Aorta (tissue), 5 donors: Measurements from ENCODE around the gene APOC4. TPM values are rescaled to one million over a fixed set of nuclear protein-coding genes. Genes with fewer than 3 reads are reported as not detected.

Experiments used
- ATAC-seq: fragments of 200-7000 bp; cut with Tn5 transposase; one replicate; pipeline ENCODE4 v1.9.1; 2022; ENCODE audit warnings: moderate library complexity; ENCODE audit not compliant: low FRiP score
- DNase-seq, 2 donors: peaks; one replicate each; pipeline ENCODE4 v3.0.0-alpha.2; 2020
- H3K27ac ChIP-seq, 2 donors: one replicate each; pipeline ENCODE4 v1.5.1; 2013; ENCODE audit warnings: low read length in 2 of 2, mild to moderate bottlenecking in 2 of 2, moderate library complexity in 2 of 2, control low read depth in 1 of 2, inconsistent platforms in 1 of 2, low read depth in 1 of 2
- H3K27me3 ChIP-seq, 2 donors: one replicate each; pipeline ENCODE4 v1.6.1; 2013; ENCODE audit warnings: control low read depth in 1 of 2, low read length in 1 of 2, mild to moderate bottlenecking in 1 of 2, moderate library complexity in 1 of 2; ENCODE audit not compliant: insufficient read depth in 2 of 2, control insufficient read depth in 1 of 2
- H3K36me3 ChIP-seq, 2 donors: one replicate each; pipeline ENCODE4 v1.6.1; 2013; ENCODE audit warnings: control low read depth in 1 of 2, low read length in 1 of 2, mild to moderate bottlenecking in 1 of 2; ENCODE audit not compliant: insufficient read depth in 2 of 2, control insufficient read depth in 1 of 2
- H3K4me1 ChIP-seq, 2 donors: one replicate each; pipeline ENCODE4 v1.6.1; 2013; ENCODE audit warnings: low read length in 2 of 2, control low read depth in 1 of 2, mild to moderate bottlenecking in 1 of 2, moderate library complexity in 1 of 2; ENCODE audit not compliant: insufficient read depth in 2 of 2, control insufficient read depth in 1 of 2
- H3K4me3 ChIP-seq, 2 donors: one replicate each; pipeline ENCODE4 v1.5.1; 2013; ENCODE audit warnings: low read length in 2 of 2, control low read depth in 1 of 2, mild to moderate bottlenecking in 1 of 2
- H3K9me3 ChIP-seq: one replicate; pipeline ENCODE4 v1.6.1; 2013; ENCODE audit warnings: mild to moderate bottlenecking, low read length; ENCODE audit not compliant: control insufficient read depth
- WGBS, 2 donors: extraction: QIAGEN DNeasy Blood & Tissue Kit; methylation state at CpG; one replicate each; pipeline ENCODE4 v1.1.7; 2013; 5-methylcytosine and 5-hydroxymethylcytosine counted together
- intact Hi-C, 2 donors: fragments of 100-400 bp; cut with DNase I; formaldehyde crosslinking; loops; one replicate each; pipeline versions ENCODE4 v1.14.2 to v1.15.0; 2022
- polyA plus RNA-seq, 2 donors: library from polyadenylated mRNA; stranded (reverse); fragments of 200-250 nt; gene quantifications; one replicate each; pipeline ENCODE4 v1.2.3, GENCODE V29; 2013
- total RNA-seq, 2 donors: library from RNA; stranded (reverse); fragmentation: NEBNext Ultra II Directional; extraction: Animal tissue kit (Norgen Biotek cat#: 25700); gene quantifications; one replicate each; pipeline ENCODE4 v1.2.1, GENCODE V29; 2021
- donor health status: healthy with polysubstance abuse.
- donor health status: Bipolar disorder and iron deficiency.
- donor health status: DM: no; HTN: no; CAD: no.
- donor health status: DM: no; HTN: no; CAD: no.
- donor health status: DM: yes; HTN: yes; CAD: no.

The APOC4 gene
- total and polyA plus RNA-seq, 4 donors: not detected

DNA sequence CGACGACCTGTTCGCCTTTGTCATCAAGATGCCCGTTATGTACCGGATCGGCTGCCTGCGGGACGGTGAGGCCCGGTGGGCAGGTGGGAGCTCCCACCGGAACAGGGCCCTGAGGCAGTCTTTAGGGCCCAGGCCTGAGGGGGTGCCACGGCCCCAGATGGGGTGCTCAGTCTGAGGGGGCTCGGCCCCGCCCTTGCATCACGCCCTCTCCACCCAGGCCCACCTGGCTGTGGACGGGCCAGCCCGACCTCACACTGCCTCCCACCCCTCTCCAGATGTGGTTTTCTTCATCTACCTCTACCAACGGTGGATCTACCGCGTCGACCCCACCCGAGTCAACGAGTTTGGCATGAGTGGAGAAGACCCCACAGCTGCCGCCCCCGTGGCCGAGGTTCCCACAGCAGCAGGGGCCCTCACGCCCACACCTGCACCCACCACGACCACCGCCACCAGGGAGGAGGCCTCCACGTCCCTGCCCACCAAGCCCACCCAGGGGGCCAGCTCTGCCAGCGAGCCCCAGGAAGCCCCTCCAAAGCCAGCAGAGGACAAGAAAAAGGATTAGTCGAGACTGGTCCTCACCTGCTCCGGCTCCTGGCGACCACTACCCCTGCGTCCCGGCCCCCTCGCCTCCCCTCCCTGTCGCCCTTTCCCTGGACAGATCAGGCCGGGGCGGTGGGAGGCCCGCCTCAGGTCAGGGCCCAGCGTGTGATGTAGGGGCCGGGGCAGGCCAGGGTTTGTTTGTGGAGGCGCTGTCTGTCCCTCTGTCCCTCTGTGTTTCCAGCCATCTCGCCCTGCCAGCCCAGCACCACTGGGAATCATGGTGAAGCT, 50.5 kb downstream of the APOC4 start:
- no peak overlapping the region for H3K4me3 ChIP-seq
- WGBS, 2 donors: 90 to 91% methylated on average over 43 to 44 of the region's 44 CpGs
- DNase-seq: no peak
- no peaks in the 10 kb centered on the region for H3K4me1 ChIP-seq
- H3K36me3 ChIP-seq: peaks cover 0 to 7% of the 10 kb centered on the region in 2 donors
- no peaks in the 10 kb centered on the region for H3K9me3 ChIP-seq
- H3K27ac ChIP-seq: no peak overlapping the region
- ATAC-seq: no peak
- H3K27me3 ChIP-seq: no peaks in the 10 kb centered on the region
- intact Hi-C loops: no loop called here

DNA sequence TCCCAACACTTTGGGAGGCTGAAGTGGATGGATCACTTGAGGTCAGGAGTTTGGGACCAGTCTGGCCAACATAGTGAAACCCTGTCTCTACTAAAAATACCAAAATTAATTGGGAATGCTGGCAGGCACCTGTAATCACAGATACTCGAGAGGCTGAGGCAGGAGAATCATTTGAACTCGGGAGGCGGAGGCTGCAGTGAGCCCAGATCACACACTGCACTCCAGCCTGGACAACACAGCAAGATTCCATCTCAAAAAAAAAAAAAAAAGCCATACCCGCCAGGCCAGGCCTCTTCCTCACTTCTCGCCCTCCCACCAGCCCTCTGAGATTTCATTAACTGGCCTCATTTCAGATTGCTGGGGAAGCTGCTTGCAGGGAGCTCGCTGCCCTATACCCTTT, 51.5 kb downstream of the APOC4 start:
- H3K36me3 ChIP-seq: peaks cover 0 to 7% of the 10 kb centered on the region in 2 donors
- WGBS, 2 donors: 81% methylated on average over 6 of the region's 6 CpGs
- H3K4me1 ChIP-seq: no peaks in the 10 kb centered on the region
- H3K27ac ChIP-seq: no peak overlapping the region
- no peak for ATAC-seq
- H3K27me3 ChIP-seq: no peaks in the 10 kb centered on the region
- H3K4me3 ChIP-seq: no peak overlapping the region
- intact Hi-C loops: no loop called here
- no peak for DNase-seq
- H3K9me3 ChIP-seq: no peaks in the 10 kb centered on the region

DNA sequence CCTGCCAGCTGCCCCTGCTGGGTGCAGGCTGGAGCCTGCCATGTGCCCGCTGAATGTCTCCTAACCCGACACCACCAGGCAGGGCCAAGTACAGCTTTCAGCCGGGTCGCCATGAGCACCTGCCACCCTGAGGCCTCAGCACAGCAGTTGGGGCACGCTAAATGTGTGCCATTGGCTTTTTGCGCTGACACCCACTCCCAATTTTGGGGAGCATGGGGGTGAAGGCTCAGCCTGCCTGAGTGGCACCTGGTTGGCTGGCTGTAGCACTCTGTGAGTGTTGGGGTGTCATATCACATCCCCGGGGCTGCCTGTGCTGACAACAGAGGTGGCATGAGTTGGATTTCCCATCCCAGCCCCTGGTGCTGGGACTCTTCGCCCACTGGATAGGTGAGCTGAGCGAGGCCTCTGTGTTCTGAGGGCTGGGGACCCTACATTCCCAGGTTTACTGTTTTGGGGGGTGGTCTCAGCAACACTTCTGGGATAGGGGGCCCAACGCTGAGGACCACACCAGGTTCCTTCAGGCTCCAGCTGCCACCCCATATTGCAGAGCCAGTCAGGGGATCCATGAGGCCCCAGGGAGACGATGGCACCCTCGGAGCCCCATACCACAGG, 52.0 kb downstream of the APOC4 start:
- no peak overlapping the region for H3K4me3 ChIP-seq
- H3K36me3 ChIP-seq: peaks cover 0 to 7% of the 10 kb centered on the region in 2 donors
- H3K9me3 ChIP-seq: no peaks in the 10 kb centered on the region
- 83 to 84% methylated on average over 12 of the region's 12 CpGs for whole genome bisulfite sequencing, 2 donors
- H3K4me1 ChIP-seq: no peaks in the 10 kb centered on the region
- intact Hi-C loops: no loop called here
- no peaks in the 10 kb centered on the region for H3K27me3 ChIP-seq
- no peak for DNase-seq
- no peak overlapping the region for H3K27ac ChIP-seq
- ATAC-seq: no peak

Other genes starting within 250 kb of the APOC4 start
- gene CEACAM16, start 243.1 kb upstream of the APOC4 start, total RNA-seq: under 1 TPM in 1 of 2 donors, not detected in 1; 0.36 TPM
- gene CEACAM16, start 243.1 kb upstream of the APOC4 start, polyA plus RNA-seq: not detected
- gene BCL3, start 193.5 kb upstream of the APOC4 start, total RNA-seq: 100 to 1,000 TPM in 1 of 2 donors, 10 to 100 TPM in 1; 46.4 to 102 TPM
- 10 to 100 TPM; 29.9 to 36.2 TPM for gene BCL3, start 193.5 kb upstream of the APOC4 start, polyA plus RNA-seq
- gene CBLC, start 164.3 kb upstream of the APOC4 start, total RNA-seq: not detected
- gene CBLC, start 164.3 kb upstream of the APOC4 start, polyA plus RNA-seq: 10 to 100 TPM in 1 of 2 donors, not detected in 1; 13.3 TPM
- 100 to 1,000 TPM; 146 to 161 TPM for gene BCAM, start 133.1 kb upstream of the APOC4 start, total RNA-seq
- gene BCAM, start 133.1 kb upstream of the APOC4 start, polyA plus RNA-seq: 100 to 1,000 TPM in 1 of 2 donors, 10 to 100 TPM in 1; 43.1 to 109 TPM
- 10 to 100 TPM; 88.2 to 97.8 TPM for gene NECTIN2, start 95.9 kb upstream of the APOC4 start, total RNA-seq
- gene NECTIN2, start 95.9 kb upstream of the APOC4 start, polyA plus RNA-seq: 10 to 100 TPM; 27.8 to 49.5 TPM
- 10 to 100 TPM; 22.3 to 23.6 TPM for gene TOMM40, start 51.0 kb upstream of the APOC4 start, total RNA-seq
- gene TOMM40, start 51.0 kb upstream of the APOC4 start, polyA plus RNA-seq: 10 to 100 TPM in 1 of 2 donors, 1 to 10 TPM in 1; 8.9 to 14.8 TPM
- 100 to 1,000 TPM in 1 of 2 donors, 10 to 100 TPM in 1; 96.1 to 105 TPM for gene APOE, start 36.4 kb upstream of the APOC4 start, total RNA-seq
- gene APOE, start 36.4 kb upstream of the APOC4 start, polyA plus RNA-seq: 100 to 1,000 TPM; 207 to 455 TPM
- 10 to 100 TPM; 14.8 to 22.2 TPM for gene APOC1, start 27.6 kb upstream of the APOC4 start, total RNA-seq
- gene APOC1, start 27.6 kb upstream of the APOC4 start, polyA plus RNA-seq: 100 to 1,000 TPM in 1 of 2 donors, 1 to 10 TPM in 1; 7.4 to 127 TPM
- 1 to 10 TPM; 1.2 to 1.5 TPM for gene APOC2, start 3.8 kb downstream of the APOC4 start, total RNA-seq
- gene APOC2, start 3.8 kb downstream of the APOC4 start, polyA plus RNA-seq: 10 to 100 TPM in 1 of 2 donors, not detected in 1; 18.8 TPM
- gene CLPTM1, start 13.1 kb downstream of the APOC4 start, total RNA-seq: 10 to 100 TPM; 70.6 to 72.5 TPM
- gene CLPTM1, start 13.1 kb downstream of the APOC4 start, polyA plus RNA-seq: 10 to 100 TPM; 25.7 to 81.4 TPM
- gene RELB, start 59.2 kb downstream of the APOC4 start, total RNA-seq: 10 to 100 TPM; 20.2 to 30.0 TPM
- 10 to 100 TPM in 1 of 2 donors, 1 to 10 TPM in 1; 7.0 to 10.6 TPM for gene RELB, start 59.2 kb downstream of the APOC4 start, polyA plus RNA-seq
- gene CLASRP, start 96.8 kb downstream of the APOC4 start, total RNA-seq: 100 to 1,000 TPM in 1 of 2 donors, 10 to 100 TPM in 1; 79.9 to 105 TPM
- gene CLASRP, start 96.8 kb downstream of the APOC4 start, polyA plus RNA-seq: 100 to 1,000 TPM in 1 of 2 donors, 10 to 100 TPM in 1; 18.2 to 209 TPM
- under 1 TPM; 0.19 to 0.45 TPM for gene ZNF296, start 134.2 kb downstream of the APOC4 start, total RNA-seq
- 1 to 10 TPM in 1 of 2 donors, under 1 TPM in 1; 0.38 to 1.1 TPM for gene ZNF296, start 134.2 kb downstream of the APOC4 start, polyA plus RNA-seq
- 10 to 100 TPM in 1 of 2 donors, 1 to 10 TPM in 1; 8.0 to 12.3 TPM for gene GEMIN7, start 137.0 kb downstream of the APOC4 start, total RNA-seq
- 10 to 100 TPM in 1 of 2 donors, 1 to 10 TPM in 1; 6.4 to 13.5 TPM for gene GEMIN7, start 137.0 kb downstream of the APOC4 start, polyA plus RNA-seq
- 10 to 100 TPM; 12.1 to 22.7 TPM for gene PPP1R37, start 150.9 kb downstream of the APOC4 start, total RNA-seq
- 10 to 100 TPM in 1 of 2 donors, 1 to 10 TPM in 1; 7.1 to 16.8 TPM for gene PPP1R37, start 150.9 kb downstream of the APOC4 start, polyA plus RNA-seq
- gene NKPD1, start 218.7 kb downstream of the APOC4 start, total RNA-seq: not detected
- gene NKPD1, start 218.7 kb downstream of the APOC4 start, polyA plus RNA-seq: under 1 TPM in 1 of 2 donors, not detected in 1; 0.05 TPM
- 10 to 100 TPM in 1 of 2 donors, 1 to 10 TPM in 1; 9.5 to 13.6 TPM for gene TRAPPC6A, start 236.0 kb downstream of the APOC4 start, total RNA-seq
- 10 to 100 TPM; 16.5 to 17.0 TPM for gene TRAPPC6A, start 236.0 kb downstream of the APOC4 start, polyA plus RNA-seq
- 10 to 100 TPM in 1 of 2 donors, 1 to 10 TPM in 1; 7.5 to 12.2 TPM for gene BLOC1S3, start 236.5 kb downstream of the APOC4 start, total RNA-seq
- gene BLOC1S3, start 236.5 kb downstream of the APOC4 start, polyA plus RNA-seq: 1 to 10 TPM; 2.9 to 5.3 TPM